Stomach (tissue), 9 donors: ENCODE results near the gene STRBP. TPM values are rescaled to one million over a fixed set of nuclear protein-coding genes. Genes with fewer than 3 reads are reported as not detected.

ENCODE experiments used
- DNase-seq, 2 donors: peaks; one replicate each; pipeline versions ENCODE4 v3.0.0 to v3.0.0-alpha.2; 2013 to 2019
- H3K27ac ChIP-seq, 5 donors: fragments of 200-600 bp in 4 of 5; sonication (generic) in 4 of 5; one replicate each; pipeline ENCODE4 v1.5.1; 2013 to 2019; ENCODE audit warnings: mild to moderate bottlenecking in 1 of 5, moderate library complexity in 1 of 5
- H3K27me3 ChIP-seq, 3 donors: fragments of 200-600 bp; sonication (generic); one replicate each; pipeline ENCODE4 v1.5.1; 2017 to 2019; ENCODE audit warnings: mixed run types in 1 of 3
- H3K36me3 ChIP-seq, 4 donors: fragments of 200-600 bp; sonication (generic); 1 replicate in 3 of 4; 2 replicates in 1 of 4; pipeline ENCODE4 v1.5.1; 2016 to 2019
- H3K4me1 ChIP-seq, 4 donors: fragments of 200-600 bp; sonication (generic); one replicate each; pipeline ENCODE4 v1.5.1; 2016 to 2019
- H3K4me3 ChIP-seq, 4 donors: fragments of 200-600 bp; sonication (generic) in 3 of 4; one replicate each; pipeline ENCODE4 v1.5.1; 2016 to 2019; ENCODE audit warnings: mild to moderate bottlenecking in 1 of 4
- H3K9me3 ChIP-seq, 4 donors: fragments of 200-600 bp; sonication (generic); one replicate each; pipeline ENCODE4 v1.5.1; 2016 to 2019
- EP300 ChIP-seq: sonication (generic); formaldehyde crosslinking; IDR thresholded peaks from one replicate; pipeline ENCODE4 v1.6.1; 2017; ENCODE audit warnings: antibody characterized with exemption
- POLR2A ChIP-seq, 4 donors: fragments of 450-650 bp; IDR thresholded peaks; one replicate each; pipeline ENCODE4 v1.6.1; 2016; ENCODE audit warnings: antibody characterized with exemption in 4 of 4, control low read depth in 2 of 4, mild to moderate bottlenecking in 1 of 4, moderate library complexity in 1 of 4
- POLR2AphosphoS5 ChIP-seq, 3 donors: sonication (generic); formaldehyde crosslinking; IDR thresholded peaks; one replicate each; pipeline ENCODE4 v1.6.1; 2016; ENCODE audit warnings: antibody characterized with exemption in 3 of 3
- WGBS, 5 donors: extraction: QIAGEN DNeasy Blood & Tissue Kit in 3 of 5; methylation state at CpG; one replicate each; pipeline versions ENCODE4 v1.1.5 to v1.1.7; 2013 to 2018; 5-methylcytosine and 5-hydroxymethylcytosine counted together
- intact Hi-C: fragments of 100-400 bp; cut with DNase I; formaldehyde crosslinking; loops from one replicate; pipeline ENCODE4 v1.15.1; 2023; ENCODE audit warnings: low total_unique reads
- polyA plus RNA-seq, 3 donors: library from polyadenylated mRNA; stranded (reverse); fragments of 200-250 nt; gene quantifications; one replicate each; pipeline ENCODE4 v1.2.3, GENCODE V29; 2013
- total RNA-seq, 5 donors: library from RNA; depleted of rRNA; stranded (reverse); fragments of >200 nt; gene quantifications; one replicate each; pipeline versions ENCODE4 v1.1.0 to v1.2.3, GENCODE V29; 2014 to 2016
- TF ChIP-seq, protein P1 (sequence below), 7 experiments: fragments of 450-650 bp in 4 of 7; fragments of 200-600 bp in 3 of 7; sonication (generic) in 3 of 7; IDR thresholded peaks; one replicate each; pipeline ENCODE4 v1.5.1; 2016 to 2019; ENCODE audit warnings: antibody characterized with exemption in 7 of 7, control low read depth in 2 of 7, mild to moderate bottlenecking in 1 of 7
- donor health status: healthy with polysubstance abuse.
- donor health status: Bipolar disorder and iron deficiency.
- donor health status: healthy.

Gene STRBP
- total and polyA plus RNA-seq, 8 donors, result 5.5 to 21.0 (median 10.2) TPM

DNA sequence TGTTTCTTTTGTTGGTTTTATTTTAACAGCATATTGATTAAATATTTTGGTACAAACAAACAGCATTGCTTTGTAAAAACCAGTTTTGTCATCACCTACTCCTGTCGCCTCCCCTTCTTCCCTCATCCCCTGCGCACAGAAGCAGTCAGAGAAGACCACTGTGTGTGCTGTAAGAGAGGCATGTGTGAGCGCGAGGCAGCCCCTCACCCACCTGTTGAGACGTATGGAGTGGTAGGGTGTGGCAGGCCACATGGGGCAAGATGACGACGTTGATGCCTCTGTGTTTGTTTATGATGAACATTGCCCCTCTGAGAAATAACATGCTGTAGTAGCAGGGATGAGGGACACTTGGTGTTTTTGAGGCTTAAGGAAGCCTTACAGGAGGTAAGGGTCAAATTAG, 163.6 kb downstream of the STRBP start:
- no peak for TF ChIP-seq POLR2A (IDR thresholded peaks at IDR 0.05)
- no peak for TF ChIP-seq POLR2AphosphoS5 (IDR thresholded peaks at IDR 0.05)
- peaks cover 0 to 8% (median 0%) of the 10 kb centered on the region in 4 donors for H3K4me1 ChIP-seq
- H3K36me3 ChIP-seq, result peaks cover 43 to 100% (median 98%) of the 10 kb centered on the region in 4 donors
- H3K27me3 ChIP-seq, result no peaks in the 10 kb centered on the region
- 63 to 77% (median 73%) methylated on average over 7 of the region's 7 CpGs for WGBS, 5 donors
- DNase-seq, result no peak
- no peak overlapping the region for H3K27ac ChIP-seq
- intact Hi-C loops, result loop anchor here (10.0 kb wide), 1 partner anchor 240 kb away; no protein-coding TSS in a partner anchor
- H3K4me3 ChIP-seq, result no peak overlapping the region
- H3K9me3 ChIP-seq, result no peaks in the 10 kb centered on the region

DNA sequence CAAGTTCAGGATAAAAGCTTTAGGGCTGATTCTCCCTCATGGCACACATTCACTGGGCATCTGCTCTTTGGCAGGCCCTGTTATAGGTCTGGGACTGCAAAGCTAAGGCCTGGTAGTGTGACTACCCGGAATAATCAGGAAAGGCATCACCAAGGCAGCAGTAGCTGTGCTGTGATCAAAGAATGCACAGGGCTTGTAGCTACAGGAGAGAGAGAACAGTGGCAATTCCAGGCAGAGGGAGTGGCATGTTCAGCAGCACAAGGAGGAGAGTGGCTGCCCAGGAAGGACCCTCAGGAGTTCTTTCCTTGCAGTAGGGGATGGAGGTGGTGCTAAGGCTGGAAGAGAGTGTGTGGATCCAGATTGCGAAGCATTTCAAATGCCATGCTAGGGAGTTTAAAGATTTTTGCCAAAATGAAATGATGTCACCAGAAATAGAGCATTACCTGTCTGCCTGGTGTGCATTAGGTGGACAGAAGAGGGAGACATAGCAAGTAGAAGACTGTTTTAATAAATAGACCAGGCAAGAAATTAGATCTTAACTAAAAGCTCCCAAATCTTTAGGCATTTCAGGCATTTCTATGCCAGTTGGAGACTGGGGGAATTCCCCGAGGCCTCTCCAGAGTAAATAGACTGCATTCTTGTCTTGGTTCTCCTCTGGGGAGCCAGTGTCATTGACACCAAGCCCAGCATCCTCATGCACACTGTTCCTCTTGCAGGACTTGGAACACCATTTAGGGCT, 165.8 kb downstream of the STRBP start:
- peaks cover 54 to 100% (median 98%) of the 10 kb centered on the region in 4 donors for H3K36me3 ChIP-seq

DNA sequence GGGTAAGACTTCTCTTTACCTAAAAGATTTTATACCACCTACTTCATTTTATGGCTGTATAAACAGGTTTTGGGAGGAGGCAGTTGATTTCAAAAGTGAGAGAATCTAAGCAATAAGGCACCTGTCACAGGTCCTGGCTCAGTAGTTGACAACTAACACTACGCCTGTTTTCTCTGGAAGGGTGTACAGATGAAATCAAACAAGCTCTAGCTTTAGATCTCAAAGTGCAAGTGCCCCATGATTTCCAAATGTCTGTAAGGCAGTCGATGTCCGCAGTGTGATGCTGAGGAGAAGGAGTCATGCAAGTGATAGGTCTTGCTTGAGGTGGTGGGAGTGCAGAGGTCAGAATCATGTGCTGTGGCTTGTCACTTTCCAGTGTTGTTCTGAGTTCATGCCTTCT, 168.8 kb downstream of the STRBP start:
- H3K4me1 ChIP-seq, result peaks cover 0 to 8% (median 0%) of the 10 kb centered on the region in 4 donors
- TF ChIP-seq, protein P1, sequence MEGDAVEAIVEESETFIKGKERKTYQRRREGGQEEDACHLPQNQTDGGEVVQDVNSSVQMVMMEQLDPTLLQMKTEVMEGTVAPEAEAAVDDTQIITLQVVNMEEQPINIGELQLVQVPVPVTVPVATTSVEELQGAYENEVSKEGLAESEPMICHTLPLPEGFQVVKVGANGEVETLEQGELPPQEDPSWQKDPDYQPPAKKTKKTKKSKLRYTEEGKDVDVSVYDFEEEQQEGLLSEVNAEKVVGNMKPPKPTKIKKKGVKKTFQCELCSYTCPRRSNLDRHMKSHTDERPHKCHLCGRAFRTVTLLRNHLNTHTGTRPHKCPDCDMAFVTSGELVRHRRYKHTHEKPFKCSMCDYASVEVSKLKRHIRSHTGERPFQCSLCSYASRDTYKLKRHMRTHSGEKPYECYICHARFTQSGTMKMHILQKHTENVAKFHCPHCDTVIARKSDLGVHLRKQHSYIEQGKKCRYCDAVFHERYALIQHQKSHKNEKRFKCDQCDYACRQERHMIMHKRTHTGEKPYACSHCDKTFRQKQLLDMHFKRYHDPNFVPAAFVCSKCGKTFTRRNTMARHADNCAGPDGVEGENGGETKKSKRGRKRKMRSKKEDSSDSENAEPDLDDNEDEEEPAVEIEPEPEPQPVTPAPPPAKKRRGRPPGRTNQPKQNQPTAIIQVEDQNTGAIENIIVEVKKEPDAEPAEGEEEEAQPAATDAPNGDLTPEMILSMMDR (IDR thresholded peaks at IDR 0.05), result no peak
- no peak for TF ChIP-seq POLR2A (IDR thresholded peaks at IDR 0.05)
- no peak for TF ChIP-seq EP300
- no peak for TF ChIP-seq POLR2AphosphoS5 (IDR thresholded peaks at IDR 0.05)
- H3K9me3 ChIP-seq, result no peaks in the 10 kb centered on the region
- no peak overlapping the region for H3K27ac ChIP-seq
- H3K4me3 ChIP-seq, result no peak overlapping the region
- intact Hi-C loops, result no loop called here
- H3K36me3 ChIP-seq, result peaks cover 68 to 100% (median 97%) of the 10 kb centered on the region in 4 donors
- DNase-seq, result no peak
- WGBS, 5 donors, result 94 to 99% (median 95%) methylated on average over 3 of the region's 3 CpGs
- no peaks in the 10 kb centered on the region for H3K27me3 ChIP-seq

More for the DNA sequence above, 165.8 kb downstream of the STRBP start:
- H3K9me3 ChIP-seq, result no peaks in the 10 kb centered on the region
- no peak overlapping the region for H3K4me3 ChIP-seq
- intact Hi-C loops, result loop anchor here (10.0 kb wide), 1 partner anchor 242 kb away; no protein-coding TSS in a partner anchor
- TF ChIP-seq POLR2AphosphoS5 (IDR thresholded peaks at IDR 0.05), result no peak
- TF ChIP-seq, protein P1 (IDR thresholded peaks at IDR 0.05), result no peak
- TF ChIP-seq EP300, result no peak
- TF ChIP-seq POLR2A (IDR thresholded peaks at IDR 0.05), result no peak
- H3K27ac ChIP-seq, result no peak overlapping the region
- DNase-seq, result no peak
- H3K4me1 ChIP-seq, result peaks cover 0 to 8% (median 0%) of the 10 kb centered on the region in 4 donors
- WGBS, 5 donors, result 78 to 87% (median 81%) methylated on average over 3 of the region's 3 CpGs
- H3K27me3 ChIP-seq, result no peaks in the 10 kb centered on the region

DNA sequence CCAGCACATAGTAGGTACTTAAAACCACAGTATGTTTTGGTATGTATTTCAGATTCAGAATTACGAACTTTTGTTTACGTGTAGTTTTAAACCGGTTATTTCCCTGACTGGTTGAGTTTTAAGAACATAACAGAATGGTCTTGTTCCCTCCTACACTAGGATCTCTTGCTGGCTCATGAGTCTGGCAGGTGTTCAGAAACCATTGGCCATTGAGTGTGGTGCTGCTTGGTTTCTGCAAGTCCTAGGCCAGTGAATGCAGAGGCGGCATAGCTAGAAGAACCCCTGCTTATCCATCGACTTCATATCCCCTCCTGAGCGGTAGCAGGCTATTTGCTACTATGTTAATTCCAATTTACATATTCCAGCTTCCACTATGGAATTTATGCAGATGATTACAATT, 169.3 kb downstream of the STRBP start:
- WGBS, 5 donors, result 89 to 96% (median 92%) methylated on average over 6 of the region's 6 CpGs
- Histone ChIP-seq H3K4me3 (no peak overlapping the region), H3K36me3 (peaks cover 64 to 100% (median 97%) of the 10 kb centered on the region in 4 donors), H3K4me1 (peaks cover 0 to 8% (median 0%) of the 10 kb centered on the region in 4 donors), H3K9me3 (no peaks in the 10 kb centered on the region), H3K27ac (no peak overlapping the region), H3K27me3 (no peaks in the 10 kb centered on the region)
- intact Hi-C loops, result no loop called here
- TF ChIP-seq, protein P1 (IDR thresholded peaks at IDR 0.05), result no peak
- no peak for TF ChIP-seq POLR2A (IDR thresholded peaks at IDR 0.05)
- no peak for DNase-seq

DNA sequence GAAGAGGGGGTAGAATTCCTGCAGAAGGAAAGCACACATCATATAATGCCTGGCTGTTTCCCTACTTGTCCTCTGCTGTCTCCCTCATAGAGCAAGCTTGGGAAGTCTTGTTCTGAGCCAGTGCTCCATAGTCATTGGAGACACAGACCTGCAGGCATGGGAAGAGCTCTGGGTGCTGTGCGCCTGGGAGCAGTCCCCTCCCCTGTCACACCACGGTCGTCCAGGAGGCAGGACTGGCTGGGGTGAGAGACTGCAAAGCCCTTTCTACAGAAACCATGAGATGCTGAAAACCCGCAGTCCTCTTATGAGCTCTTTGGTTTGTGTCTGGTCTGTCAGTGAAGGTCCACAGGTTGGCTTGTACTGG, 170.3 kb downstream of the STRBP start:
- DNase-seq, result no peak
- H3K9me3 ChIP-seq, result no peaks in the 10 kb centered on the region
- H3K27me3 ChIP-seq, result no peaks in the 10 kb centered on the region
- peaks cover 60 to 100% (median 97%) of the 10 kb centered on the region in 4 donors for H3K36me3 ChIP-seq
- TF ChIP-seq POLR2AphosphoS5 (IDR thresholded peaks at IDR 0.05), result no peak
- no peak for TF ChIP-seq EP300
- peaks cover 0 to 8% (median 0%) of the 10 kb centered on the region in 4 donors for H3K4me1 ChIP-seq
- no peak overlapping the region for H3K4me3 ChIP-seq
- WGBS, 5 donors, result 73 to 89% (median 82%) methylated on average over 4 of the region's 4 CpGs
- H3K27ac ChIP-seq, result no peak overlapping the region
- intact Hi-C loops, result no loop called here
